HG02678 (cell line): ENCODE results near the gene PTPRN2.

Experiments used
- ATAC-seq: cut with Tn5 transposase; IDR thresholded peaks from one replicate; pipeline ENCODE4 v1.9.1; 2021; ENCODE audit warnings: mild to moderate bottlenecking, moderate library complexity; ENCODE audit not compliant: unreplicated experiment

PTPRN2 gene

DNA sequence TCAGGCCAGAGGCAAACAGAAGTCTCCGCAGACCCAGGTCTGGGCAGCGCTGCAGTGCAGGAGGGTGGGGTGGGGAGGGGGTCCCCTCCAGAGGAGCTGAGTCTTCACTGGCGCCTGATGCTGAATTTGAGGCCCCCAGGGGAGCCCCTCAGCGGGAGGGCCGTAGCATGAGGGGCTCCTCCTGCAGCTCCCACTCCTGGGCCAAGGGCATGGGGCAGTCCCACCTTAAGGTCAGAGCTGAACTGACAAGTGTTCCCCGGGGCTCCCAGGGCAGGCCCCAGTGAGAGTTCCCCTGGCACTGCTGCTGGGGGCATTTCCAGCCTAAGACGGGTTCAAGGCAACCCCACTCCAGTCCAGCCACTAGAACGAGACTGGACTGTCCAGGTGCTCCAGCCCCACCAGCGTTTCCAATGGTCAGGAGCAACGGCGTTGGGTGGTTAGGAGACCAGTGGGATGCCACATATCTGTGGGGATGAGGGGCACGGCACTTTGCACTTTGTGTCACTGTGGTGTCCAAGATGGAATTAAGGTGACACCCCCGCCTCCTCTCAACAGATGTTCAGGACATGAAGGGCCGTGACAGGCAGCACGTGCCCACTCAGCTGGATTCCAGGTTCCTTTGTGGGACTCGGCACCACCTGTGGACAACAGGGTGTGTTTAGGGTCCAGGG lies 139.1 kb downstream of the PTPRN2 start:
- no peak for ATAC-seq

DNA sequence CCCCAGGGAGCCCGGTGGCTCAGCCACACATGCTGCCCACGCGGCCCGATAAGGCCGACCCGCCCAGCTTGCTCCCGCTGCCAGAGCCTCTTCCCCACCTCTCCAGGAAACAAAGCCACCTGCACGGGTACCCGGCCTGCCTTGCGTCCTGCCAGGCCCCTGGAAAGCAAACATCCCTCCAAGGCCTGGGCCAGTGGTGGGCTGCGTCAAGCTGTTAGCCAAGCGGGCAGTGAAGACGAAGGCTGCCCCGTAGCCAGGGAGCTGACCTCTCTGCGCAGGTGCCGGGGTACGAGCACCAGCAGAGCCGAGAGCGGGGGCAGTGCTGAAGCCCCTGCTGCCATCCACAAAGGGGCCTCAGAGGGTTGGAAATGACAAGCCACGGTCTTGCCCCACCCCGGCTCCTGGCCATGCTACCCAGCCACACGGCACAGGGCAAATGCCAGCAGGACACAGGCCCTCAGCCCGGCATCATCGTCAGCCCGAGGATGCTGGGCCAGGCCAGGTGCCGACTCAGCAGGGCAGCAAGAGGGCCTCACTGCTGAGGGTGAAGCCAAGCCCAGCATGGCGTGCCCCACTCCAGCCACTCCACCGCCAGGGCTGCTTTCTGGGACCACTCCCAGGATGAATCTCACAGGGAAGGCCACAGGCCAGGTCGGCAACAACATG lies 140.0 kb downstream of the PTPRN2 start:
- ATAC-seq = no peak

- no peak for ATAC-seq
These were observed 140.5 kb downstream of the PTPRN2 start for GRCh38 chr7:158447151-158447505.

DNA sequence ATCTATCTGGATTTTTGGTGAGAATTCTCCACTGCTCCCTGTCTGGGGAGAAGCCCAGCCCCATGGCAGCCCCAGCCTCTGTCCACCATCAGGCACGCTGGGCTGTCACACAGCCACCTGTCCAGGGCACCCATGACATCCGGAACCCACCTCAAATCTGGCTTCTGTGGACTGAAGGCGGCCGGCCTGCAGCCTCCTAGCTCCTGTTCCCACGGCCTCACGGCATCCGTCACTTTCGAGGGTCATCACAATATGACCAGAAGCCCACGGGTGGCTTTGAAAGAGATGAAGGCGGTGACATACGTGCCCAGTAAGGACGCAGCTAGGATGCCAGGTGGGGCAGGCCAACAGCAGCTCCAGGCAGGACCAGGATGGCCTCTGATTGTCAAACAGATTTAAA lies 140.9 kb downstream of the PTPRN2 start:
- ATAC-seq = no peak

GRCh38 chr7:158446281-158446680 lies 141.3 kb downstream of the PTPRN2 start:
- ATAC-seq = no peak

DNA sequence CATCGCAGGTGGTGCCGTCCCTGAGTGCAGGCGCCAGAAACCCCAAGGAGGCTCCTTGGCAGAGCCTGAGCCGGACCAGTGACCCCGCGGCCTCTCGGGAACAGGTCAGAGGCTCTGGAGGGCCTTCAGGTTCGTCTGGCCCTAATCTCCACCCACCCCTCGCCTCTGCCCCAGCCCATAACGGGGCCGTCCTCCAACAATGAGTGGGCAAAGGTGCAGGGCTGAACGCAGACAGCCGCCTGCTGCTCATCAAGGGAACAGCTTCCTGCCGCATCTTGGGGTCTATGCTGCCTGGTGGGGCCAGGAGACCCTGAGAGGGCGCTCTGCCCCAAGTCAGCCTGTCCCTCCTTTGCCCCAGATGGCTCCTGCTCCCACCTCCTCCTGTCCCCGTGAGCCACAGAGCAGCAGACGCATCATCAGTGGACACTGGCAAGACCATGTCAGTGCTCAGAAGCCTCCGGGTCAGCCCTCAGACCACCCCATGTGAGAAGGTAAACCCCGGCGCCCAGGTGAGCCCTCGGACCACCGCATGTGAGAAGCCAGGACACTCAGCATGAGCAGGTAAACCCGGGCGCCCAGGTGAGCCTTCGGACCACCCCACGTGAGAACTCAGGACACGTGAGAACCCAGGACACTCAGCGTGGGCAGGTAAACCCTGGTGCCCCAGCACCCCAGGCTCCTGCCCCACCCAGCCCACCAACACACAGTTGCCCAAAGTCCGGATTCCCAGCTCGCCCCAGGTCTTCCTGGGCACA lies 142.0 kb downstream of the PTPRN2 start:
- ATAC-seq = no peak

DNA sequence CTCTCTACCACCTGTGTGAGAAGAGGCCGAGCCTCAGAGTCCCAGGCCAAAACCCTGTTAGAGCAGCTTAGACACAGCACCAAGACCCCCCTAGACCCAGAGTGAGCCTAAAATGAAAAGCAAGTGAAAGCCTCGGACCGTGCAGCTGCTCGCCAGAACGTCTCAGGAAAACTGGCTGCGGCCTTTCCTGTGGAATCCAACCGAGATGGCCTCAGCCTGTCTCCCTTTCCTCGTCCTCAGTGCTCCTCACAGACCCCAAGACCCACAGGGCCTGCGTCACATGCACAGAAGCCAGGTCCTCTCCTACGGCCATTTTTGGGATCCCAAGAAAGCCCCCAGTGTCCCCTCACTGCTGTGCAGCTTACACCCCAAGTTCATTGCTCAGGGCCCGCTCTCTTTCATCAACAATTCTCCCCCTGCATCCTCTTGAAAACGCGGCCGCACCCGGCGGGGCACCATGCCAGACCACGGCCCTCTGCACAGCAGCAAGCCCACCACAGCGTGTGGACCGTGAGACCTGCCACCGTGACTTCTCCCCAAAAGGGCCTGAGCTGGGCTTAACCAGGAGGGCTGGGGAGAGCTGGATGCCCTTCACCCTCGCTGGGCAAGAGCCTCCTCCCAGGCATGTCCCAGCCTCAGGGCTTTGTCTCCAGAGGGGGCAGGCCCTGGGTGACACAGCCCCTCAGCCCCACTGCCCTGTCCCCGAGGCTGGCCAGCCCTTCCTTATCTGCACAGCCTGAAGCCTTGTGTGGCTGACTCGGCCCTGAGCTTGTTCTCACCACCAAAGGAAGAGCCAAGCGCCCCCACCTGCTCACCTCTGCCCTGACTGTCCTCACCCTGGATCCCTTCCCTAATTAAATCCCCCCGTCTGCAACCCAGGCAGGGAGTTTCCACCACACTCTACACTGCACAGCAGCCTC lies 142.9 kb downstream of the PTPRN2 start:
- no peak for ATAC-seq

DNA sequence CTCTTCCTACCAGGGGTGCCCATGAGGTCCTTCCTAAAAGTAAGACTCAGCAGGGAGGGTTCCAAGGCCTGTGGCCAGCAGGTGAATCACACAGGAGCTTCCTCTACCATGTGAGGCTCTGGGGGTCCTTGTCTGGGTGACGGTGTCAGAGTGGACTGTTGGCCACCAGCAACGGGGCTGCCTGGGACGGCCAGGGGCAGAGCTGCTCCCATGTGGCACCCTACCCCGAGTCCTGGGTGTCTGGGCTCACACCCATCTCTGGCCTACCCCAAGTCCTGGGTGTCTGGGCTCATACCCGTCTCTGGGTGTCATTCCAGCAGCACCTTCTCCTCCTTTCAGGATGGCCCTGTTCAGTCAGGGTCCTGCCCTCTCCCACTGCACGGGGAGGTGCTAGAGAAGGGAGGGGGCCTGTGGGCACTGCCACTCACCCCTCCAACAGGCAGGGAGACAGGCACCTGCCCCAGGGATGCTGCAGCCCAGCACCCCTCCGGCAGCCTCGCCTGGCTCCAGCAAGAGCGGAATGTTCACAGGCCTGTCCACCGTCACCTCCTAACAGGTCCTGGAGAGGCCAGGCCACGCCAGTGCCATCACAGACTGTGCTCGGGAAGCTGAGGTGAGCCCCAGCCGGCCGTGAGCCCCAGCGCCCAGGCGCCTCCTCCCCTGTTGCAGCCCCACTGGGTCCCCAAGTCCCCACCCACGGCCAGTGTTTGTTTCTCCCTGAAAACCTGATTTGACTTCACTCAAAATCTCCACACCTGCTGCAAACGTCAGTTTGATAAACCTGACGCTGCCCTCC lies 143.7 kb downstream of the PTPRN2 start:
- no peak for ATAC-seq

DNA sequence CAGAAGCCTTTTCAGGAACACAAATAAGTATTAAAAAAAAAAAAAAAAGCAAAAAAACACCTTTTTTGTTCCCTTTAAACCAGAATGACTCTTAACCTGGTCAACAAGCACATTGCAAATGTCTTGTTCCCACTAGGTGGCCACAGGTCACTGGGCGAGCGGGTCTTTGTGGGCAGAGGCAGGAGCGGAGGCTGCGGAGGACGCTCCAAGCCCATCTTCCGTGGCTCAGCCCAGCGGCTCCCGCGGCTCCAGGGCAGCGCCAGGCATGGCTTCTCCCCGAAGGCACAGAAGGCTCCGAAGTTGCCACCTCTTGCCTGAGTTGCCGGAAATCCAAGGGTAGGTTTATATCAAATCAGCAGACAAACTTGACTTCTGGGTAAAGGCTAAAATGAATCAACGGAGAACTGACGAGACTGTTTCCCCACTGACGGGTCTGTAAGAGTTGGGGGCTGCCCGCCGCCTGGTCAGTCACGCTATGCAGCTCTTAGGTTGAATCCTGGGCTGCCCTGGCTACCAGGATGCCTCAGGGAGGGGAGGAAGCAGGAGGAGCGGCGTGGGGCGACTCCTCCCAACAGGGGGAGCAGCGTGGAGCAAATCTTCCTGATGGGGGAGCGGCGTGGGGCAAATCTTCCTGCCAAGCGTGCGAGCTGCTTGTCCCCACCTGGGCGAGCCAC lies 144.5 kb downstream of the PTPRN2 start:
- ATAC-seq = no peak

DNA sequence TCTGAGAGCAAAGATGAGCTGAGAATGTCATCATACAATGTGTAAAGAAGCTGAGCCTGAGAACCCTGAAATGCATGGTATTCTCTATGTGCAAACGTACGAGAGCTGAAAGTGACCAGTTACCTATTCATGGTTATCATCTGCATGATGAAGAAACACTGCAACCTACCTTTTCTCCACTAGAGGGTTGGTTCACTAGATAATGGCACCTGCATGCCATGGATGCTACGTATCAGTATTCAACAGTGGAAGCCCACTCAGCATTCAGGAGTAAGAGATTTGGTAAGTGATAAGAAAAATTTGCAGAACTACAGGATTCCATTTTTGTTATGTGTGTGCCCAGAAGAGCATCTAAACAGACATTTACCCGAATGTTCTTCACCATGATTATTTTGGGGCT lies 145.4 kb downstream of the PTPRN2 start:
- no peak for ATAC-seq

DNA sequence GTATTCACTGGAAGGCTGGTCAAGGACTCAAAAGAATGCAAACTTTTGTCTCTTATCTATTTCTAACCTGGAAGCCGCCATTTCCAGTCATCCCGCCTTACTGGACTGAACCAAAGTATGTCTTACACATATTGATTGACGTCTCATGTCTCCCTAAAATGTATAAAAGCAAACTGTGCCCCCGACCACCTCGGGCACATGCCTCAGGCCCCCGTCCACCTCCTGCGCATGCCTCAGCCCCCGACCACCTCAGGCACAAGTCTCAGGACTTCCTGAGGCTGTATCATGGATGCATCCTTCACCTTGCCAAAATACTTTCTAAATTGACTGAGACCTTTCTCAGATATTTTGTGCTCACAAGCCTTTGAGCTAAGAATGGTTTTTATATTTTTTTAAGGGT lies 148.6 kb downstream of the PTPRN2 start:
- ATAC-seq = no peak

GRCh38 chr7:158432369-158433341 lies 155.0 kb downstream of the PTPRN2 start:
- no peak for ATAC-seq

DNA sequence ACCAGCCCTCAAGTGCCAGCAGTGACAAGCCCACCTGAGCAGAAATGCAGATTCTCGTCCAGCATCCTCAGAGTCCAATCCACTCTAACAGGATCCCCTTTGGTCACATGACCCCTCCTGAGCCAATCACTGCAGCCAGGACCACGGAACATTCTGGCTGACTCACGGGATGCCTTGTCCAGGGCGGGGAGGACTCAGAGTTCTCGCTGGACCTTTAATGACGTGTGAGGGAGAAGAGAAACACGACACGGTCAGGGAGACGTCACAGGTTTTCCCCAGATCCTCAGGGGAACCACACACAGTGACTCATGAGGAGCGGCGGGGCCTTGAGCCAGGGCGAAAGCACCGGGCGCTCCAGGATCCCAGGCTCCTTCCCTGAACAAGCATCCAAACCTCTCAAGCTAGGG lies 155.7 kb downstream of the PTPRN2 start:
- no peak for ATAC-seq

- ATAC-seq = no peak
These were observed 156.3 kb downstream of the PTPRN2 start for GRCh38 chr7:158431055-158431940.

- no peak for ATAC-seq
These were observed 157.2 kb downstream of the PTPRN2 start for GRCh38 chr7:158430308-158431034.

GRCh38 chr7:158428837-158429753 lies 158.5 kb downstream of the PTPRN2 start:
- no peak for ATAC-seq
